ENCODE results near the gene PCSK9. TPM values are rescaled to one million over a fixed set of nuclear protein-coding genes. Genes with fewer than 3 reads are reported as not detected.

The PCSK9 gene
- total RNA-seq, 2 experiments from 2014 or later, result not detected

DNA sequence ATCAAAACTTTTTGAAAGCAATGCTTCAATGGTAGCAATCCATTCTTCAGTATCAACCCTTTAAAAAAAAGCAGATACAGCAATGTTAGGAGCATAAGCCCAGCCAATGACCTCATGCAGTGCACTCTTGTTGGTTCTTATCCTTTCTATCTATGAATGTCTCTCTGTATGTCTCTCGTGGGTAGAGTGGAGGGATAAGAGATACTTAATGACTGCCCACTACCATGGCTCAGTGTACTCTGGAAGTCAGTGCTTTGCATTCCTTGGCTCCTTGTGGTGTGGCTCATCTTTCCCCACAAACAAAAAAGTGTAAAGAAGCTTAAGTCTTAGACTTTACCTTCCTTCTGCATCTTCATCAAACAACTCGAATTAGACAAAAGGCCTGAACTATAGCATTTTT lies 50.3 kb downstream of the PCSK9 start:
- H3K27me3 Mint-ChIP-seq, result no peaks in the 10 kb centered on the region
- TF ChIP-seq CTCF (IDR thresholded peaks at IDR 0.05), result no peak
- no peak overlapping the region for H3K27ac Mint-ChIP-seq
- no peak overlapping the region for H3K4me3 ChIP-seq (ENCODE audit: low read length)
- ATAC-seq (ENCODE audit: poor library complexity) (no peak), DNase-seq (no peak)
- H3K9me3 Mint-ChIP-seq, result no peaks in the 10 kb centered on the region
- no peak overlapping the region for H3K4me3 Mint-ChIP-seq
- H3K4me1 ChIP-seq (ENCODE audit: insufficient read depth, low read length), result no peaks in the 10 kb centered on the region
- H3K27me3 ChIP-seq (ENCODE audit: control insufficient read depth in 1 of 2, insufficient read depth in 2 of 2, low read length in 2 of 2), result no peaks in the 10 kb centered on the region
- no peak overlapping the region for H3K27ac ChIP-seq (ENCODE audit: low read depth in 1 of 2, low read length in 2 of 2)
- H3K4me1 Mint-ChIP-seq (ENCODE audit: low read depth), result no peaks in the 10 kb centered on the region
- no peaks in the 10 kb centered on the region for H3K9me3 ChIP-seq (ENCODE audit: control insufficient read depth in 1 of 2, insufficient read depth in 1 of 2, low read length in 2 of 2)
- CTCF ChIA-PET, result no interaction called here
- intact Hi-C loops (cut with DNase I, micrococcal nuclease), result no loop called here
- peaks cover 97% of the 10 kb centered on the region for H3K36me3 ChIP-seq (ENCODE audit: insufficient read depth, low read length)
- H3K36me3 Mint-ChIP-seq (ENCODE audit: low read depth), result peaks cover 93% of the 10 kb centered on the region
- POLR2A ChIA-PET, result no interaction called here

- POLR2A ChIA-PET, result interaction anchor here (1.6 kb wide), 1 partner anchor 30 kb away, joined by 4 read pairs; no protein-coding TSS in a partner anchor
- CTCF ChIA-PET, result no interaction called here
- no peaks in the 10 kb centered on the region for H3K27me3 ChIP-seq (ENCODE audit: control insufficient read depth in 1 of 2, insufficient read depth in 2 of 2, low read length in 2 of 2)
- H3K27ac ChIP-seq (ENCODE audit: low read depth in 1 of 2, low read length in 2 of 2), result no peak overlapping the region
- intact Hi-C loops (cut with DNase I, micrococcal nuclease), result no loop called here
- Mint-ChIP-seq H3K4me1 (ENCODE audit: low read depth) (no peaks in the 10 kb centered on the region), H3K4me3 (no peak overlapping the region), H3K27ac (no peak overlapping the region), H3K27me3 (no peaks in the 10 kb centered on the region), H3K9me3 (no peaks in the 10 kb centered on the region), H3K36me3 (ENCODE audit: low read depth) (peaks cover 98% of the 10 kb centered on the region)
- H3K36me3 ChIP-seq (ENCODE audit: insufficient read depth, low read length), result peaks cover 98% of the 10 kb centered on the region
- DNase-seq (no peak), ATAC-seq (ENCODE audit: poor library complexity) (no peak)
- no peaks in the 10 kb centered on the region for H3K4me1 ChIP-seq (ENCODE audit: insufficient read depth, low read length)
- no peaks in the 10 kb centered on the region for H3K9me3 ChIP-seq (ENCODE audit: control insufficient read depth in 1 of 2, insufficient read depth in 1 of 2, low read length in 2 of 2)
- no peak for TF ChIP-seq CTCF (IDR thresholded peaks at IDR 0.05)
- no peak overlapping the region for H3K4me3 ChIP-seq (ENCODE audit: low read length)
Observed at GRCh38 chr1:55092475-55092874, 53.1 kb downstream of the PCSK9 start.

- no peaks in the 10 kb centered on the region for H3K9me3 ChIP-seq (ENCODE audit: control insufficient read depth in 1 of 2, insufficient read depth in 1 of 2, low read length in 2 of 2)
- H3K4me1 ChIP-seq (ENCODE audit: insufficient read depth, low read length), result no peaks in the 10 kb centered on the region
- TF ChIP-seq CTCF (IDR thresholded peaks at IDR 0.05), result no peak
- POLR2A ChIA-PET, result no interaction called here
- no peak overlapping the region for H3K4me3 ChIP-seq (ENCODE audit: low read length)
- ATAC-seq (ENCODE audit: poor library complexity) (no peak), DNase-seq (no peak)
- H3K36me3 ChIP-seq (ENCODE audit: insufficient read depth, low read length), result peaks cover 98% of the 10 kb centered on the region
- Mint-ChIP-seq H3K4me3 (no peak overlapping the region), H3K36me3 (ENCODE audit: low read depth) (peaks cover 98% of the 10 kb centered on the region), H3K4me1 (ENCODE audit: low read depth) (no peaks in the 10 kb centered on the region), H3K9me3 (no peaks in the 10 kb centered on the region), H3K27ac (no peak overlapping the region), H3K27me3 (no peaks in the 10 kb centered on the region)
- H3K27ac ChIP-seq (ENCODE audit: low read depth in 1 of 2, low read length in 2 of 2), result no peak overlapping the region
- intact Hi-C loops (cut with DNase I, micrococcal nuclease), result no loop called here
- CTCF ChIA-PET, result no interaction called here
- H3K27me3 ChIP-seq (ENCODE audit: control insufficient read depth in 1 of 2, insufficient read depth in 2 of 2, low read length in 2 of 2), result no peaks in the 10 kb centered on the region
Observed at GRCh38 chr1:55095095-55095494, 55.7 kb downstream of the PCSK9 start.

Measured in CD4-positive, alpha-beta T cell (primary cell).